Right lobe of liver (tissue), 6 donors: ENCODE data around the gene SERINC3. TPM values are rescaled to one million over a fixed set of nuclear protein-coding genes. Genes with fewer than 3 reads are reported as not detected.

ENCODE experiments used
- ATAC-seq, 4 donors: fragments of 200-7000 bp; cut with Tn5 transposase; one replicate each; pipeline ENCODE4 v1.9.1; 2020; ENCODE audit warnings: mild to moderate bottlenecking in 4 of 4, moderate library complexity in 4 of 4
- DNase-seq, 3 donors: peaks; one replicate each; pipeline ENCODE4 v3.0.0-alpha.2; 2020
- H3K27ac ChIP-seq, 3 donors: fragments of 200-600 bp; one replicate each; pipeline ENCODE4 v1.8.0; 2022
- H3K27me3 ChIP-seq, 2 donors: fragments of 200-600 bp; one replicate each; pipeline ENCODE4 v1.8.0; 2022
- H3K36me3 ChIP-seq, 4 donors: fragments of 200-600 bp; sonication (generic) in 1 of 4; one replicate each; pipeline versions ENCODE4 v1.5.1 to v1.8.0; 2017 to 2022; ENCODE audit warnings: control low read depth in 1 of 4
- H3K4me1 ChIP-seq, 4 donors: fragments of 200-600 bp; sonication (generic) in 1 of 4; one replicate each; pipeline versions ENCODE4 v1.5.1 to v1.8.0; 2017 to 2022; ENCODE audit warnings: control low read depth in 1 of 4
- H3K4me3 ChIP-seq, 3 donors: fragments of 200-600 bp; one replicate each; pipeline ENCODE4 v1.8.0; 2022
- H3K9me3 ChIP-seq, 4 donors: fragments of 200-600 bp; sonication (generic) in 1 of 4; one replicate each; pipeline versions ENCODE4 v1.5.1 to v1.8.0; 2017 to 2022; ENCODE audit warnings: control low read depth in 1 of 4
- CTCF ChIP-seq, 4 donors: fragments of 200-600 bp in 3 of 4; fragments of 450-650 bp in 1 of 4; IDR thresholded peaks; one replicate each; pipeline versions ENCODE4 v1.5.1 to v1.8.0; 2016 to 2022; ENCODE audit warnings: antibody characterized with exemption in 4 of 4, mild to moderate bottlenecking in 2 of 4
- POLR2A ChIP-seq: fragments of 450-650 bp; IDR thresholded peaks from one replicate; pipeline ENCODE4 v1.6.1; 2017; ENCODE audit warnings: antibody characterized with exemption, mild to moderate bottlenecking
- WGBS: methylation state at CpG from one replicate; pipeline ENCODE4 v1.1.6; 2018; ENCODE audit warnings: low coverage, low lambda C conversion rate; ENCODE audit not compliant: insufficient coverage; ENCODE audit errors: missing lambda C conversion rate; 5-methylcytosine and 5-hydroxymethylcytosine counted together
- intact Hi-C, 2 donors: fragments of 100-400 bp; cut with DNase I; formaldehyde crosslinking; loops; one replicate each; pipeline versions ENCODE4 v1.11.2 to v1.14.1; 2022
- total RNA-seq, 6 experiments: library from RNA; depleted of rRNA in 2 of 6; stranded (reverse); fragments of >200 nt in 2 of 6; fragmentation: NEBNext Ultra II Directional in 3 of 6; extraction: Animal tissue kit (Norgen Biotek cat#: 25700) in 3 of 6; gene quantifications; one replicate each; pipeline versions ENCODE4 v1.1.0 to v1.2.4, GENCODE V29; 2016 to 2023
- donor health status: DM: no; HTN: yes; CAD: no.
- donor health status: DM: no; HTN: no; CAD: no.
- donor health status: DM: no; HTN: no; CAD: no.
- donor health status: DM: no; HTN: yes; CAD: no.
- donor health status: DM: no; HTN: yes; CAD: no.

Gene SERINC3
- total RNA-seq, 6 experiments from 2014 or later: 42.2 to 77.5 (median 58.5) TPM

GRCh38 chr20:44457016-44457415, 64.9 kb downstream of the SERINC3 start:
- H3K4me1 ChIP-seq: peaks cover 0 to 37% (median 19%) of the 10 kb centered on the region in 4 donors
- no peak for ATAC-seq
- TF ChIP-seq POLR2A (no peak), CTCF (IDR thresholded peaks at IDR 0.05) (no peak)
- no peak overlapping the region for H3K4me3 ChIP-seq
- H3K36me3 ChIP-seq: no peaks in the 10 kb centered on the region
- H3K27me3 ChIP-seq: no peaks in the 10 kb centered on the region
- no peak overlapping the region for H3K27ac ChIP-seq
- no peak for DNase-seq
- 29% methylated on average over 1 of the region's 6 CpGs for WGBS
- intact Hi-C loops: loop anchor here in 1 of 2 donors (10.0 kb wide), 1 partner anchor 52 kb away; no protein-coding TSS in a partner anchor
- H3K9me3 ChIP-seq: no peaks in the 10 kb centered on the region

DNA sequence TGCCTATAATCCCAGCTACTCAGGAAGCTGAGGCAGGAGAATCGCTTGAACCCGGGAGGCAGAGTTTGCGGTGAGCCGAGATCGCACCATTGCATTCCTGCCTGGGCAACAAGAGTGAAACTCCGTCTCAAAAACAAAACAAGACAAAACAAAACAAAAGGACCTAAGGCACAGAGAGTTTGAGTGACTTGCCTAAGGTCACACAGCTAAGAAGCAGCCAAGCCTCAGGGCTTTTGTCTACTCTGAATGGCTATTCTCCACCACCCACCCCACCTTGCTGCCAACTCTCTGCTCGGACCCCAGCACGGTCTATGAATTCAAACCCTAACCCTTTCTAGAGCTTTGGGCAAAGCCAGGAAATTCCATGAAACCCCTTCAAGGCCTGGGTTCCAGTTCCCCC, 65.3 kb downstream of the SERINC3 start:
- H3K9me3 ChIP-seq: no peaks in the 10 kb centered on the region
- WGBS: 91% methylated on average over 8 of the region's 8 CpGs
- intact Hi-C loops: loop anchor here in 1 of 2 donors (10.0 kb wide), 1 partner anchor 52 kb away; no protein-coding TSS in a partner anchor
- H3K27me3 ChIP-seq: no peaks in the 10 kb centered on the region
- no peaks in the 10 kb centered on the region for H3K36me3 ChIP-seq
- H3K4me1 ChIP-seq: peaks cover 3 to 37% (median 17%) of the 10 kb centered on the region in 4 donors
- TF ChIP-seq CTCF (IDR thresholded peaks at IDR 0.05) (no peak), POLR2A (no peak)
- H3K4me3 ChIP-seq: no peak overlapping the region
- DNase-seq (no peak), ATAC-seq (no peak)
- no peak overlapping the region for H3K27ac ChIP-seq

DNA sequence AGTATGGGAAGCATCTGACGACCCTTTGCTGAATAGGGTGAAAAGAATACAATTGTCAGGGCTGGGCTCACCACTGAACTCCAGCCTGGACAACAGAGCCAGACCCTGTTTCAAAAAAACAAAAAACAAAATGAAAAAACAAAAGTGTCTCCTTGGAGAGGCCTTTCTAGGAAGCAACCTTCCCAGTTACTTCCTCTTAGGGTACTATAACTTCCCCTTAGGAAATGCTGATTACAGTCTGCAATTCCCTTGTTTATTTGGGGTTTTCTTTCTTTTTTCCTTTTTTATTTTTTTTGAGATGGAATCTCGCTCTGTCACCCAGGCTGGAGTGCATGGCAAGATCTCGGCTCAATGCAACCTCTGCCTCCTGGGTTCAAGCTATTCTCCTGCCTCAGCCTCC, 66.7 kb downstream of the SERINC3 start:
- WGBS: 53% methylated on average over 3 of the region's 3 CpGs

GRCh38 chr20:44454306-44454963, 67.4 kb downstream of the SERINC3 start:
- intact Hi-C loops: loop anchor here in 1 of 2 donors (10.0 kb wide), 1 partner anchor 50 kb away; no protein-coding TSS in a partner anchor
- no peak for ATAC-seq
- TF ChIP-seq POLR2A (no peak), CTCF (IDR thresholded peaks at IDR 0.05) (no peak)
- 75% methylated on average over 7 of the region's 7 CpGs for WGBS
- peaks cover 2 to 35% (median 14%) of the 10 kb centered on the region in 4 donors for H3K4me1 ChIP-seq
- no peaks in the 10 kb centered on the region for H3K36me3 ChIP-seq
- H3K4me3 ChIP-seq: no peak overlapping the region
- H3K27ac ChIP-seq: no peak overlapping the region
- no peaks in the 10 kb centered on the region for H3K27me3 ChIP-seq
- H3K9me3 ChIP-seq: no peaks in the 10 kb centered on the region
- no peak for DNase-seq

More for the DNA sequence above, 66.7 kb downstream of the SERINC3 start:
- Histone ChIP-seq H3K4me1 (peaks cover 3 to 37% (median 17%) of the 10 kb centered on the region in 4 donors), H3K27me3 (no peaks in the 10 kb centered on the region), H3K36me3 (no peaks in the 10 kb centered on the region), H3K27ac (no peak overlapping the region), H3K9me3 (no peaks in the 10 kb centered on the region), H3K4me3 (no peak overlapping the region)
- intact Hi-C loops: loop anchor here in 1 of 2 donors (10.0 kb wide), 1 partner anchor 50 kb away; no protein-coding TSS in a partner anchor
- DNase-seq (no peak), ATAC-seq (no peak)
- no peak for TF ChIP-seq CTCF (IDR thresholded peaks at IDR 0.05)
- TF ChIP-seq POLR2A: no peak
